NCI-H1417 (cell line): ENCODE results near the gene ANKLE2.
A peak's percentile ranks its signal among the peaks of the same experiment; 100 is the strongest.
"Not testable (repeated sequence)": the region's sequence is repeated elsewhere in the genome, so short reads cannot be mapped to it uniquely, and the experiment has no call there.

ENCODE experiments used
- DNase-seq, 3 experiments: peaks; one replicate each; lab custom pipeline; 2025; lab: John Stamatoyannopoulos, UW

Gene ANKLE2

DNA sequence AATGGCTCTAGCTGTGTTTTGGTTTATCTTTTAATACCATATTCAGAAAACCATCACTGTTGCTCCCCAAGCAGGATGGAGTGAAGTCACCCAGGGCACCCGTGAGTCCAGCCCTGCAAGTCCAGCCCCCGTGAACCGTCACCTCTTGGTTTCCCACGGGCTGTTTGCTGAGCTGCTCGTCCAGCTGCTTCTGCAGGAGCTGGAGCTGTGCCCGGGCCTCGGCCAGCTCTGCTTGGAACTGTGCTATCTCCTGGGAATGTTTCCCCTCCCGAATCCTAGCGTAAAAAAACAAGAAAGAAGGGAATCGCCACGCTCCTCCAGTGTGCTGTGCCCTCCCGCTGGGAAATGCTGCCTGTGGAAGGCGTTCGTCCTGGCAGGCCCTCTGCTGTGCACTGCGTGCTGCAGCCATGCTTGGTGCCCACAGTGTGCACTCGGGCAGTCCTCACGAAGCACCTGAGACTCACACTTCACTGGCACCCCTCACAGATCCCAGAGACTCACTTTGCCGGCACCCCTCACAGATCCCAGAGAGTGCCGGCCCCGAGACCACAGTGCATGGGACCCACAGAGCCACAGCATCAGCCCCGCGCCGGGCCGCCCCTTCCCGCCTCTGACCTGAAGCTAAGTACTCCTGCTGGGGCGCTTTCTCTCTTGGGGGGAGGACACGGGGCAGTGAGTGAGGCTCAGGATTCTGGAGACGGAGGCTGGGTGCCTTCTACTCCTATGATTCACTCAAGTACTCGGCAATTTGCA, 15.4 kb upstream of the ANKLE2 start:
- DNase-seq: peak in 1 of 3 experiments; percentile 53

GRCh38 chr12:132776230-132776625, 14.6 kb upstream of the ANKLE2 start:
- DNase-seq: not testable (repeated sequence)

- no peak for DNase-seq
Observed at GRCh38 chr12:132775502-132776229, 14.0 kb upstream of the ANKLE2 start.

DNA sequence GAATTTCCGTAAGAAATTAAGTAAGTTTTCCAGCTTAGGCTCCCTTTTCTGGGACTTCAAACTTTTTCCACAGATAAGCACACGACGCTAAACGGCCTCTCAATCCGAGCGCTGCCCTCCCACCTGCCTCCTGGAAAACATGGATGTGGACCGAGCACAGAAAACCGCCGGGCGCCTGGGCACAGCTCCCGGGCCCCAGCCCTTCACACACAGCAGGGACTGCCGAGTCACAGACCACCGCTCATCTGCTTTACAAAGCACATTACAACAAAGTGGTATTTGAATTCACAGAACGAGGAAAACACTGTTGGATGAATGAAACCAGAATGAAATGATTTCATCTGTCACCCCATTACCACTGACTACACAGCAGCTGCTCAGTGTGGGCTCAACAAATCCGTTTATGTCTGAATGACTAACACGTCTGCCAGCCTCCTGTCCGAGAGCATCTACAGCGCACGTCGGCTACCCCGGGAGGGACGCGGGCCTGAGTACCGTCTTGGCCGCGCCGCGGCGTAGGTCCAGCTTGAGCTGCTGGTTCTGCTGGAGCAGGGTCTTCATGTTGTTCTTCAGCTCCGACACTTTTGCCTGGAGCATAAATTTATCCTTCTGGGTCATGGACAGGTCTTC, 13.1 kb upstream of the ANKLE2 start:
- DNase-seq: no peak

DNA sequence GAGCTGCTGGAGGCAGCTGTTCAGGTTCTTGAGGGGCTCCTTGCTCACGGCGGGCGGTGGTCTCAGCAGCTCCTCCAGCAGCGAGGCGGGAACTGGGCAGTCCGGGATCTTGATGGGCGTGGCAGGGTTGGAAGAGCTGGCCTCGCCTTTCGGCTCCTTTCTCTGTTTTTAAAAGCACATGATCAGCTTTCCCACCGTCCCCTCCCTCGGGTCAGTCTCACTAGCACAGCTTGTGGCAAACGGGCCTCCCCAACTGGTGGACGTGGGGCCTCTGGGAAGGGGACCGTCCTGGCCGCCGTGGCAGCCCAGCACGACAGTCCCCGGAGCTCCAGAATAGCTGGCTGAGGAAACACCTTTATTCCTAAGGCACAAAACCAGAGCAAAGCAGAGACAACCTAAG, 12.5 kb upstream of the ANKLE2 start:
- DNase-seq: no peak

GRCh38 chr12:132773077-132773955, 11.7 kb upstream of the ANKLE2 start:
- DNase-seq: peak in 1 of 3 experiments; percentile 8

DNA sequence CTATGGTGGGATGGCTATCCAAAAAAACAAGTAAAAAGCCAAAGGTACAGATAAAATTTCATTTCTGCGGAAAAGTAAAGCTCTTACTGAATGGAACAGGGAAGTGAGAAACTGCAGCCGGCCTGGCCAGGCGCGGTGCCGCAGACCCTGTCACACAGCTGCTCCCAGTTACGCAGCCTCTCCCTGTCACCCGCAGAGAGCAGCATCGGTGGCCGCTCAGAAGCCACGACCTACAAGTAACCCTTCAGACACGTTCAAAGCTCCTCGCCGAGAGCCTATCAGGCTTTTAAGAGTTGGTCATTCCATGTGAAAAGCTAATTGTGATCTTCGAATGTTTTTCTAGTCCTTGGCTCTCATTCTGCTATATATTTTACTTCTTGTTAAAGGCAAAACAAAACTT, 11.0 kb upstream of the ANKLE2 start:
- DNase-seq: no peak

GRCh38 chr12:132771126-132771838, 9.7 kb upstream of the ANKLE2 start:
- DNase-seq: no peak

GRCh38 chr12:132766380-132767085, 4.9 kb upstream of the ANKLE2 start:
- DNase-seq: no peak

DNA sequence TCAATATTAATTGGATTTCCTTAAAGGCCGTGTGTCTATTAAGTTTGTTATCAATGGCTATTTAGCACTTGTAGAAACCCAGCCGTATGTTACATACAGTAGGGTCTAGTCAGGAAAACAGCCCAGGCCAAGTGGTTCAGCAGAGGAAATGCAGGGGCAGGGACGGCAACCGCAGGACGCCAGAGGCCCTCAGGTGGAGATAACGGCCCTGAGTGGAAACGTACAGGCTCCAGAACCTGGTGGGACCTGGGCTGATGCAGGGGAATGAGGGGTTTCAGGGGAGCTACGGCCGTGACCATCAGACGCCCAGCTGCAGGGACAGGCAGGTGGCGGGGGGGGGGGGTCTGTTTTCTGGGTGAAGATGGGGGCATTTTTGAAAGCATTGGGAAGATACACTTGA, 3.7 kb upstream of the ANKLE2 start:
- DNase-seq: no peak

DNA sequence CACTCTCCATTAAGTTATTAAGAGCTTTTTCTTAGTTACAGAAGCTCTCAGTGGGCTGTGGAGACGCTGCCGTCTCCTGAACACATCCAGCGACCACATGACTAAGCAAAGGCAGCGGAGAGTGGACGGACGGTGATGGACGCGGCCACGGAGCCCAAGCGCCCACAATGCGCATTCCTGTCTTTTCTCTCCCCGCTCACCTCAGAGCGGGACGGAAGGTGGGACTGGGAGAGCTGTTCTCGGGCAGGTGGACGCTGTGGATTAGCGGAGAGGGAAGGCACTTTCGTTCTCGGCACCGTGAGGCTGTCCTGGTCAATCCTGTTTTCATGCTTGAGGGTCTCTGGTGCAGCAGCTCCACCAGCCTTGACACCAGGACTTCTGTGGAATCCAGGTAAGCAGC, 2.6 kb upstream of the ANKLE2 start:
- no peak for DNase-seq

DNA sequence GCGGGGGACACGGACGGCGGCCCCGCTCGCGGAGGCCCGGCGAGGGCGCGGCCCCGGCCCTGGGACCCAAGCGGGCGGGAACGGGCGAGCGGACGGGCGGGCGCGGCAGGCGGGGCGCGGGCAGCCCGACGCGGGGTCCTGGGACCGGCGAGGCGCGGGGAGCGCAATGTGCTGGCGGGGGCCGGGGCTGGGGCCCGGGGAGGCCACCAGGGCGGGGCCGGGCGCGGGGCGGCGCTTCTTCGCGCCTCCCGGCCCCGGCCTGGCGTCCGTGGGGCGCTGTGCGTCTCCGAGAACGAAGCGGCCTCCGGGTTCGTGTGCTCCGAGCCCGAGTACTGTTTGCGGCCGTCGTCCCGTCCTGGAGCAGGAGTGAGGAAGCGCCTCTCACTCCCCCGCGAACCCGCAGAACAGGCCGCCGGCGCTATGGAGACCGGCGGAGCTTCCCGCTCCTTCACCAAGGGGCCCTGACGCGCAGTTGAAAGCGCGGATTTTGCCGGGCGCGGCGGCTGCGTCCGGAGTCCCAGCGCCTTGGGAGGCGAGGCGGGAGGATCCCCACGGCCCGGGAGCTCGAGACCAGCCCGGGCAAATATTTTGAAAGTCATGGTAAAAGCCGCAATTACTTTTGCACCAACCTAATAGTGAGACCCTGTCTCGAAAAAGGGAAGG, 420 bp upstream of the ANKLE2 start:
- peak; percentile 90 to 92 (median 91) for DNase-seq

GRCh38 chr12:132759359-132759758, 2.3 kb downstream of the ANKLE2 start:
- no peak for DNase-seq

DNA sequence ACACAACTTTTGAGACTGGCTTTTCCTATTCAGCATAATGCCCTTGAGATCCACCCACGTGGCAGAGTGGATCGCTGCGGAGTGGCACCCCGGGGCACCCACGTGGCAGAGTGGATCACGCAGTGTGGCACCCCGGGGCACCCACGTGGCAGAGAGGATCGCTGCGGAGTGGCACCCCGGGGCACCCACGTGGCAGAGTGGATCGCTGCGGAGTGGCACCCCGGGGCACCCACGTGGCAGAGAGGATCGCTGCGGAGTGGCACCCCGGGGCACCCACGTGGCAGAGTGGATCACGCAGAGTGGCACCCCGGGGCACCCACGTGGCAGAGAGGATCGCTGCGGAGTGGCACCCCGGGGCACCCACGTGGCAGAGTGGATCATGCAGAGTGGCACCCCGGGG, 2.8 kb downstream of the ANKLE2 start:
- DNase-seq: not testable (repeated sequence)

DNA sequence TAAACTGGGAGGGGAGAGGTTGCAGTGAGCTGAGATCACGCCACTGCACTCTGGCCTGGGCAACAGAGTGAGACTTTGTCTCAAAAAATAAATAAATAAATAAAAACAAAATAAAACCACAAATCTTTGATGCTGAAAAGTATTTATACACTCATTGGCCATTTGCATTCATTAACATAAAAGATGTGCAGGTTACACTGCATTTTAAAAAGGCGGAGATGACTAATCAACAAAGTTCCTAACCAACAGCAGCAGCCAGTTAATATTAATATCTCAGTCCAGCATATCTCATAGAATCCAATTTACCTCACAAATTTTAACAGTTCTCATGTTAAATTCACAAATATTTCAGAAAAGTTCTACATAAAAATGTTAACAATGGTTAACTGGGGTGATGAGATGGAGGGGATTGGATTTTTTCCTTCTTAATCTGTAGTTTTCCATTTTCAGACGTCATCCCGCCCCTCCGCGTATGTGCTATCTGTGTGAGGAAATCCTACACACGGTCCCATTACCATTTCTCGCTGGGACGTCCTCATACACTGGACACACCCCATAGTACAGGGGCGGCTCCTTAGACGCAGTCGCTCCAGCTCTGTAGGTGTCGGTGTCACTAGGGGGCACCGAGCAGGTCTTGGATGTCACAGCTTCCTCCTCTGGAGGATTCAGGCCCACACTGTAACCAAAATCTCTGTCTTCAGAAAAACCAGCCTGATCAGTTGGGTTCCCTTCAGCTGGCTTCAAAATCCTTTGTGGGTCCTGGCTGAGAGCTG, 7.3 kb downstream of the ANKLE2 start:
- no peak for DNase-seq

GRCh38 chr12:132753670-132754069, 8.0 kb downstream of the ANKLE2 start:
- not testable (repeated sequence) for DNase-seq

DNA sequence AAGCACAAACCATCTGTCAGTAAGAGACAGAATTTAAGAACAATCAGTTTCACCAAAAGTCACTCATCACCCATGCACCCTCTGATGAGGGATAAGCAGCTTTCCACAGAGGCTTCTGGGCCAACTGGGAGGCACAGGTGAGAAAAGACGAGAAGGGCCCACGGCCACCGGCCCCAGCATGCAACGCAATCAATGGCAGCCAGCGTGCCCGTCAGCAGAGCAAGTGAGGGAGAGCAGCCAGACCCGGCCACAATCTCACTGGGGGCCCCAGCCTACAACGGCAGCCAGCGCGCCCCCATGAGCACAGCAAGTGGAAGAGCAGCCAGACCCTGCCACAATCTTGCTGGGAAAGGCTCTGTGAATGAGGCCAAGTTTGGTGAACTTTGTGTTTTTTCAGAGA, 13.3 kb downstream of the ANKLE2 start:
- no peak for DNase-seq

DNA sequence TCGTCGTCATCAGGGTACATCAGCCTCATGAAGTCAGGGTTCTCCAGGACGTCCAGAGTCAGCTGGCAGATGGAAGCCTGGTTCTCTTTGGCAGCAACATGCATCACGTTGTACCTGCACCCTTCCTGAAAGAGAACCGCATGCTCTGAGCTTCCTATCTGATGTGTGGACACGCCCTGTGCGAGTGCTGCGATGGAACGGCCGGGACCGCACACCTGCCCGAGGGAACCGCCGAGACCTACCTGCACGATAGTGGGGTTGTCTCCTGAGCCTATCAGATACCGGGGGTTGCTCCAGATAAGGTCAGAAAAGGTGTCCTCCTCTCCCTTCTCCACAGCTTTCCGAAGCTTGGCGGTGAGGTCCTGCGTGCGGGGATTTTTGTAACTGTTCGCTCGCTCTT, 13.7 kb downstream of the ANKLE2 start:
- DNase-seq: no peak

- no peak for DNase-seq
Observed at GRCh38 chr12:132747395-132747794, 14.2 kb downstream of the ANKLE2 start.
